GM23338 (cell line): ENCODE measurements around the gene SLC6A7. TPM values are rescaled to one million over a fixed set of nuclear protein-coding genes. Genes with fewer than 3 reads are reported as not detected.

Source experiments
- ATAC-seq: fragments of 200-7000 bp; cut with Tn5 transposase; 3 replicates; pipeline ENCODE4 v1.9.1; 2020
- DNase-seq: peaks from one replicate; pipeline ENCODE4 v3.0.0-alpha.2; 2015; ENCODE audit warnings: low spot score
- H2AFZ ChIP-seq: fragments of 200-600 bp; sonication (generic); 2 replicates; pipeline ENCODE4 v1.8.0; 2016; ENCODE audit warnings: antibody characterized with exemption, mild to moderate bottlenecking, moderate library complexity
- H3F3A ChIP-seq: fragments of 200-600 bp; sonication (generic); replicated peaks from 2 replicates; pipeline ENCODE4 v1.8.0; 2017; ENCODE audit warnings: antibody characterized with exemption, mixed run types, low read depth
- H3K27ac ChIP-seq: fragments of 200-600 bp; sonication (generic); 2 replicates; pipeline ENCODE4 v1.6.1; 2016; ENCODE audit warnings: low read depth
- H3K27me3 ChIP-seq: fragments of 200-600 bp; sonication (generic); 2 replicates; pipeline ENCODE4 v1.8.0; 2016; ENCODE audit warnings: mild to moderate bottlenecking, mixed run types, moderate library complexity; ENCODE audit not compliant: insufficient read depth
- H3K36me3 ChIP-seq: fragments of 200-600 bp; sonication (generic); 2 replicates; pipeline ENCODE4 v1.8.0; 2016; ENCODE audit warnings: mild to moderate bottlenecking; ENCODE audit not compliant: insufficient read depth
- H3K4me1 ChIP-seq: fragments of 200-600 bp; sonication (generic); 2 replicates; pipeline ENCODE4 v1.8.0; 2016; ENCODE audit warnings: mild to moderate bottlenecking, moderate library complexity; ENCODE audit not compliant: insufficient read depth
- H3K4me2 ChIP-seq: fragments of 200-600 bp; sonication (generic); 2 replicates; pipeline ENCODE4 v1.7.1; 2017; ENCODE audit warnings: mixed run types
- H3K4me3 ChIP-seq: fragments of 200-600 bp; sonication (generic); 2 replicates; pipeline ENCODE4 v1.6.1; 2016; ENCODE audit warnings: mixed run types
- H3K79me2 ChIP-seq: fragments of 200-600 bp; sonication (generic); replicated peaks from 2 replicates; pipeline ENCODE4 v1.8.0; 2017; ENCODE audit warnings: mild to moderate bottlenecking; ENCODE audit not compliant: insufficient read depth
- H3K9me2 ChIP-seq: fragments of 200-600 bp; sonication (generic); 2 replicates; pipeline ENCODE4 v1.8.0; 2017; ENCODE audit not compliant: insufficient read depth
- H4K20me1 ChIP-seq: fragments of 200-600 bp; sonication (generic); replicated peaks from 2 replicates; pipeline ENCODE4 v1.8.0; 2017; ENCODE audit warnings: mild to moderate bottlenecking; ENCODE audit not compliant: insufficient read depth
- H3K27ac Mint-ChIP-seq: 2 replicates; pipeline ENCODE4 v1.8.0; 2020; ENCODE audit warnings: inconsistent platforms, mild to moderate bottlenecking, moderate library complexity, mixed read lengths
- H3K27me3 Mint-ChIP-seq: 3 replicates; pipeline ENCODE4 v1.8.0; 2022; ENCODE audit warnings: low read depth, mild to moderate bottlenecking, moderate library complexity, mixed read lengths, inconsistent platforms; ENCODE audit not compliant: insufficient read depth, poor library complexity
- H3K36me3 Mint-ChIP-seq: 3 replicates; pipeline ENCODE4 v1.8.0; 2021; ENCODE audit warnings: low read depth, mild to moderate bottlenecking, inconsistent platforms, moderate library complexity, mixed read lengths
- H3K4me1 Mint-ChIP-seq: 3 replicates; pipeline ENCODE4 v1.8.0; 2020; ENCODE audit warnings: mild to moderate bottlenecking, inconsistent platforms, mixed read lengths
- H3K4me3 Mint-ChIP-seq: 3 replicates; pipeline ENCODE4 v1.8.0; 2021; ENCODE audit warnings: moderate library complexity, mild to moderate bottlenecking, inconsistent platforms, mixed read lengths
- H3K9me3 Mint-ChIP-seq: 3 replicates; pipeline ENCODE4 v1.8.0; 2020; ENCODE audit warnings: moderate library complexity, mild to moderate bottlenecking, inconsistent platforms, mixed read lengths
- CREB1 ChIP-seq: fragments of 250-450 bp; sonication (Bioruptor Pico); IDR thresholded peaks from 2 replicates; pipeline ENCODE4 v1.5.0; 2020; ENCODE audit warnings: low read depth, mild to moderate bottlenecking, moderate library complexity
- EZH2 ChIP-seq: fragments of 200-600 bp; sonication (generic); IDR thresholded peaks from one replicate; pipeline ENCODE4 v1.8.0; 2017; ENCODE audit warnings: antibody characterized with exemption, mild to moderate bottlenecking, low read depth; ENCODE audit not compliant: unreplicated experiment
- EZH2phosphoT487 ChIP-seq: fragments of 200-600 bp; sonication (generic); IDR thresholded peaks from one replicate; pipeline ENCODE4 v1.8.1; 2018; ENCODE audit warnings: antibody characterized with exemption; ENCODE audit not compliant: unreplicated experiment
- JUNB ChIP-seq: IDR thresholded peaks from one replicate; pipeline ENCODE4 v1.6.1; 2016; ENCODE audit warnings: antibody characterized with exemption; ENCODE audit not compliant: unreplicated experiment
- NANOG ChIP-seq: IDR thresholded peaks from 2 replicates; pipeline ENCODE4 v1.6.1; 2016; ENCODE audit warnings: antibody characterized with exemption, borderline replicate concordance
- POLR2AphosphoS5 ChIP-seq: IDR thresholded peaks from 2 replicates; pipeline ENCODE4 v1.6.1; 2016; ENCODE audit warnings: antibody characterized with exemption, low read depth
- STAT1 ChIP-seq: IDR thresholded peaks from one replicate; pipeline ENCODE4 v1.6.1; 2016; ENCODE audit warnings: antibody characterized with exemption; ENCODE audit not compliant: unreplicated experiment
- ZNF114 ChIP-seq: fragments of 250-450 bp; sonication (Bioruptor Pico); IDR thresholded peaks from 2 replicates; pipeline ENCODE4 v1.5.0; 2020; ENCODE audit warnings: mild to moderate bottlenecking, moderate library complexity
- polyA plus RNA-seq: library from polyadenylated mRNA; unstranded; fragments of >200 nt; fragmentation: Nextera tagmentation; extraction: Ambion mirVana; gene quantifications from 2 replicates; pipeline ENCODE4 v1.2.1, GENCODE V29; 2016
- total RNA-seq: library from RNA; depleted of rRNA; stranded (reverse); fragments of >200 nt; shearing (Covaris generic); gene quantifications from 2 replicates; pipeline ENCODE4 v1.2.3, GENCODE V29; 2014
- TF ChIP-seq, protein P1 (sequence below): IDR thresholded peaks from 2 replicates; pipeline ENCODE4 v1.6.1; 2016; ENCODE audit warnings: antibody characterized with exemption
- TF ChIP-seq, protein P2 (sequence below): fragments of 250-450 bp; sonication (Bioruptor Pico); IDR thresholded peaks from 2 replicates; pipeline ENCODE4 v1.5.0; 2020; ENCODE audit warnings: mild to moderate bottlenecking, moderate library complexity
- TF ChIP-seq, protein P3 (sequence below): IDR thresholded peaks from one replicate; pipeline ENCODE4 v1.6.1; 2018; ENCODE audit warnings: antibody characterized with exemption; ENCODE audit not compliant: unreplicated experiment

Gene SLC6A7
- total and polyA plus RNA-seq, 2 experiments from 2014 or later: not detected

DNA sequence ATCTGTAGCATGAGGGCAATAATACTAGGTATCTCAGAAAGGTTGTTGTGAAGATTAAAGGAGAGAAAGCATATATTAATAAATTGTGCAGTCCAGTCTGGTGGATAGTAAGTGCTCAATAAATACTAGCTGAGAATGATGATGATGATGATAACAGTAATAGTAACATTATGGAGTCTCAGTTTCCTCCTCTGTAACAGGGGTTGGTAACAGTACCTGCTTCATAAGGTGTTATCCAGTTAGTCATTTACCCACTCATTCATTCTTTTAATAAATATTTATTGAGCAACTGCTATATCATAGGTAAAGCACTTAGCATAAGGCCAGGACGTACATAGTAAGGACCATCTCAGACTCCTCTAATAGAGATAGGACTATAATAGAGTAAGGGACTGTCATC is 7.6 kb downstream of the SLC6A7 start:
- H4K20me1 ChIP-seq: no peaks in the 10 kb centered on the region
- H2AFZ ChIP-seq: no peak overlapping the region
- no peaks in the 10 kb centered on the region for H3K36me3 ChIP-seq
- H3K27me3 Mint-ChIP-seq: peaks cover 14% of the 10 kb centered on the region
- H3F3A ChIP-seq: no peaks in the 10 kb centered on the region
- no peak overlapping the region for H3K27ac Mint-ChIP-seq
- H3K4me3 Mint-ChIP-seq: no peak overlapping the region
- no peak overlapping the region for H3K27ac ChIP-seq
- H3K9me2 ChIP-seq: no peaks in the 10 kb centered on the region
- no peak overlapping the region for H3K4me3 ChIP-seq
- no peaks in the 10 kb centered on the region for H3K79me2 ChIP-seq
- H3K27me3 ChIP-seq: peaks cover under 1% of the 10 kb centered on the region; the same call in 1 of the 2 replicates
- DNase-seq (no peak), ATAC-seq (no peak)
- H3K36me3 Mint-ChIP-seq: no peaks in the 10 kb centered on the region
- no peaks in the 10 kb centered on the region; the same call in 2 of the 3 replicates for H3K4me1 Mint-ChIP-seq
- H3K4me1 ChIP-seq: no peaks in the 10 kb centered on the region
- TF ChIP-seq, protein P1, sequence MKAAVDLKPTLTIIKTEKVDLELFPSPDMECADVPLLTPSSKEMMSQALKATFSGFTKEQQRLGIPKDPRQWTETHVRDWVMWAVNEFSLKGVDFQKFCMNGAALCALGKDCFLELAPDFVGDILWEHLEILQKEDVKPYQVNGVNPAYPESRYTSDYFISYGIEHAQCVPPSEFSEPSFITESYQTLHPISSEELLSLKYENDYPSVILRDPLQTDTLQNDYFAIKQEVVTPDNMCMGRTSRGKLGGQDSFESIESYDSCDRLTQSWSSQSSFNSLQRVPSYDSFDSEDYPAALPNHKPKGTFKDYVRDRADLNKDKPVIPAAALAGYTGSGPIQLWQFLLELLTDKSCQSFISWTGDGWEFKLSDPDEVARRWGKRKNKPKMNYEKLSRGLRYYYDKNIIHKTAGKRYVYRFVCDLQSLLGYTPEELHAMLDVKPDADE: no peak
- TF ChIP-seq EZH2phosphoT487 (no peak), CREB1 (CRISPR knock-in tag) (no peak), STAT1 (no peak), JUNB (no peak), ZNF114 (CRISPR knock-in tag) (no peak), NANOG (no peak), POLR2AphosphoS5 (no peak), EZH2 (no peak)
- TF ChIP-seq, protein P2, sequence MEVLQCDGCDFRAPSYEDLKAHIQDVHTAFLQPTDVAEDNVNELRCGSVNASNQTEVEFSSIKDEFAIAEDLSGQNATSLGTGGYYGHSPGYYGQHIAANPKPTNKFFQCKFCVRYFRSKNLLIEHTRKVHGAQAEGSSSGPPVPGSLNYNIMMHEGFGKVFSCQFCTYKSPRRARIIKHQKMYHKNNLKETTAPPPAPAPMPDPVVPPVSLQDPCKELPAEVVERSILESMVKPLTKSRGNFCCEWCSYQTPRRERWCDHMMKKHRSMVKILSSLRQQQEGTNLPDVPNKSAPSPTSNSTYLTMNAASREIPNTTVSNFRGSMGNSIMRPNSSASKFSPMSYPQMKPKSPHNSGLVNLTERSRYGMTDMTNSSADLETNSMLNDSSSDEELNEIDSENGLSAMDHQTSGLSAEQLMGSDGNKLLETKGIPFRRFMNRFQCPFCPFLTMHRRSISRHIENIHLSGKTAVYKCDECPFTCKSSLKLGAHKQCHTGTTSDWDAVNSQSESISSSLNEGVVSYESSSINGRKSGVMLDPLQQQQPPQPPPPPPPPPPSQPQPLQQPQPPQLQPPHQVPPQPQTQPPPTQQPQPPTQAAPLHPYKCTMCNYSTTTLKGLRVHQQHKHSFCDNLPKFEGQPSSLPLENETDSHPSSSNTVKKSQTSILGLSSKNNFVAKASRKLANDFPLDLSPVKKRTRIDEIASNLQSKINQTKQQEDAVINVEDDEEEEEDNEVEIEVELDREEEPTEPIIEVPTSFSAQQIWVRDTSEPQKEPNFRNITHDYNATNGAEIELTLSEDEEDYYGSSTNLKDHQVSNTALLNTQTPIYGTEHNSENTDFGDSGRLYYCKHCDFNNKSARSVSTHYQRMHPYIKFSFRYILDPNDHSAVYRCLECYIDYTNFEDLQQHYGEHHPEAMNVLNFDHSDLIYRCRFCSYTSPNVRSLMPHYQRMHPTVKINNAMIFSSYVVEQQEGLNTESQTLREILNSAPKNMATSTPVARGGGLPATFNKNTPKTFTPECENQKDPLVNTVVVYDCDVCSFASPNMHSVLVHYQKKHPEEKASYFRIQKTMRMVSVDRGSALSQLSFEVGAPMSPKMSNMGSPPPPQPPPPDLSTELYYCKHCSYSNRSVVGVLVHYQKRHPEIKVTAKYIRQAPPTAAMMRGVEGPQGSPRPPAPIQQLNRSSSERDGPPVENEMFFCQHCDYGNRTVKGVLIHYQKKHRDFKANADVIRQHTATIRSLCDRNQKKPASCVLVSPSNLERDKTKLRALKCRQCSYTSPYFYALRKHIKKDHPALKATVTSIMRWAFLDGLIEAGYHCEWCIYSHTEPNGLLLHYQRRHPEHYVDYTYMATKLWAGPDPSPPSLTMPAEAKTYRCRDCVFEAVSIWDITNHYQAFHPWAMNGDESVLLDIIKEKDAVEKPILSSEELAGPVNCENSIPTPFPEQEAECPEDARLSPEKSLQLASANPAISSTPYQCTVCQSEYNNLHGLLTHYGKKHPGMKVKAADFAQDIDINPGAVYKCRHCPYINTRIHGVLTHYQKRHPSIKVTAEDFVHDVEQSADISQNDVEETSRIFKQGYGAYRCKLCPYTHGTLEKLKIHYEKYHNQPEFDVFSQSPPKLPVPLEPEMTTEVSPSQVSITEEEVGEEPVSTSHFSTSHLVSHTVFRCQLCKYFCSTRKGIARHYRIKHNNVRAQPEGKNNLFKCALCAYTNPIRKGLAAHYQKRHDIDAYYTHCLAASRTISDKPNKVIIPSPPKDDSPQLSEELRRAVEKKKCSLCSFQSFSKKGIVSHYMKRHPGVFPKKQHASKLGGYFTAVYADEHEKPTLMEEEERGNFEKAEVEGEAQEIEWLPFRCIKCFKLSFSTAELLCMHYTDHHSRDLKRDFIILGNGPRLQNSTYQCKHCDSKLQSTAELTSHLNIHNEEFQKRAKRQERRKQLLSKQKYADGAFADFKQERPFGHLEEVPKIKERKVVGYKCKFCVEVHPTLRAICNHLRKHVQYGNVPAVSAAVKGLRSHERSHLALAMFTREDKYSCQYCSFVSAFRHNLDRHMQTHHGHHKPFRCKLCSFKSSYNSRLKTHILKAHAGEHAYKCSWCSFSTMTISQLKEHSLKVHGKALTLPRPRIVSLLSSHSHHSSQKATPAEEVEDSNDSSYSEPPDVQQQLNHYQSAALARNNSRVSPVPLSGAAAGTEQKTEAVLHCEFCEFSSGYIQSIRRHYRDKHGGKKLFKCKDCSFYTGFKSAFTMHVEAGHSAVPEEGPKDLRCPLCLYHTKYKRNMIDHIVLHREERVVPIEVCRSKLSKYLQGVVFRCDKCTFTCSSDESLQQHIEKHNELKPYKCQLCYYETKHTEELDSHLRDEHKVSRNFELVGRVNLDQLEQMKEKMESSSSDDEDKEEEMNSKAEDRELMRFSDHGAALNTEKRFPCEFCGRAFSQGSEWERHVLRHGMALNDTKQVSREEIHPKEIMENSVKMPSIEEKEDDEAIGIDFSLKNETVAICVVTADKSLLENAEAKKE: no peak
- TF ChIP-seq, protein P3, sequence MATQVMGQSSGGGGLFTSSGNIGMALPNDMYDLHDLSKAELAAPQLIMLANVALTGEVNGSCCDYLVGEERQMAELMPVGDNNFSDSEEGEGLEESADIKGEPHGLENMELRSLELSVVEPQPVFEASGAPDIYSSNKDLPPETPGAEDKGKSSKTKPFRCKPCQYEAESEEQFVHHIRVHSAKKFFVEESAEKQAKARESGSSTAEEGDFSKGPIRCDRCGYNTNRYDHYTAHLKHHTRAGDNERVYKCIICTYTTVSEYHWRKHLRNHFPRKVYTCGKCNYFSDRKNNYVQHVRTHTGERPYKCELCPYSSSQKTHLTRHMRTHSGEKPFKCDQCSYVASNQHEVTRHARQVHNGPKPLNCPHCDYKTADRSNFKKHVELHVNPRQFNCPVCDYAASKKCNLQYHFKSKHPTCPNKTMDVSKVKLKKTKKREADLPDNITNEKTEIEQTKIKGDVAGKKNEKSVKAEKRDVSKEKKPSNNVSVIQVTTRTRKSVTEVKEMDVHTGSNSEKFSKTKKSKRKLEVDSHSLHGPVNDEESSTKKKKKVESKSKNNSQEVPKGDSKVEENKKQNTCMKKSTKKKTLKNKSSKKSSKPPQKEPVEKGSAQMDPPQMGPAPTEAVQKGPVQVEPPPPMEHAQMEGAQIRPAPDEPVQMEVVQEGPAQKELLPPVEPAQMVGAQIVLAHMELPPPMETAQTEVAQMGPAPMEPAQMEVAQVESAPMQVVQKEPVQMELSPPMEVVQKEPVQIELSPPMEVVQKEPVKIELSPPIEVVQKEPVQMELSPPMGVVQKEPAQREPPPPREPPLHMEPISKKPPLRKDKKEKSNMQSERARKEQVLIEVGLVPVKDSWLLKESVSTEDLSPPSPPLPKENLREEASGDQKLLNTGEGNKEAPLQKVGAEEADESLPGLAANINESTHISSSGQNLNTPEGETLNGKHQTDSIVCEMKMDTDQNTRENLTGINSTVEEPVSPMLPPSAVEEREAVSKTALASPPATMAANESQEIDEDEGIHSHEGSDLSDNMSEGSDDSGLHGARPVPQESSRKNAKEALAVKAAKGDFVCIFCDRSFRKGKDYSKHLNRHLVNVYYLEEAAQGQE: no peak
- no peaks in the 10 kb centered on the region for H3K9me3 Mint-ChIP-seq
- H3K4me2 ChIP-seq: no peak overlapping the region
